Stimulated activated CD8-positive, alpha-beta memory T cell treated with anti-CD3 and anti-CD28 coated beads, Interleukin-4, amount 100 ng/mL, for 1 hour (primary cell): Measurements from ENCODE around the gene PKP3.
"Not testable (repeated sequence)": the region's sequence is repeated elsewhere in the genome, so short reads cannot be mapped to it uniquely, and the experiment has no call there.

Experiments used
- DNase-seq, 2 donors: peaks; one replicate each; pipeline ENCODE4 v3.0.0-alpha.2; 2020; ENCODE audit warnings: low read depth in 2 of 2, low spot score in 1 of 2

The PKP3 gene

DNA sequence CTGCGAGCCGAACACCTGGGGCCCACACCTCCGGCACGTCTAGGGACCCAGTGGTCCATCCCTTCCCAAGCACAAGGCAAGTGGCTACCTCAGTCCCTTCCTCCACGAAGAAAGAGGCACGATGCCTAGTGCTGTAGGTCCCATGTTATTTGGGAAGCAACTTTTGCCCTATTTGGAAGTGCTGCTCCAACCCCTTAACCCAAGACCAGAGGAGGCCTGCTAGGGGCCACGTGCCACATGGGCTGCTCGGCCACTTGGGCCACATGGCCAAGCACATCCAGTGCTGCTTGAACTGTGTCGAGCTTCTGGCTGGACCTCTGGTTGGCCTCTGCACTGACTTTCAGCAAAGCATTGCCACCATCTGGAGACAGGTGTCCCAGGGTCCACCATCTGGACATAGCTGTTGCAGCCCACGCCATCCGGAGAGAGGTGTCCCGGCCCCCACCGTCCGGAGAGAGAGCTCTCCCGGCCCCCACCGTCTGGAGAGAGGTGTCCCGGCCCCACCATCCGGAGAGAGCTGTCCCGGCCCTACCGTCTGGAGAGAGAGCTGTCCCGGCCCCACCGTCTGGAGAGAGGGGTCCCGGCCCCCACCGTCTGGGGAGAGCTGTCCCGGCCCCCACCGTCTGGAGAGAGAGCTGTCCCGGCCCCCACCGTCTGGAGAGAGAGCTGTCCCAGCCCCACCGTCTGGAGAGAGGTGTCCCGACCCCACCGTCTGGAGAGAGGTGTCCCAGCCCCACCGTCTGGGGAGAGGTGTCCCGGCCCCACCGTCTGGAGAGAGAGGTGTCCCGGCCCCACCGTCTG is 31.2 kb upstream of the PKP3 start:
- no peak for DNase-seq

DNA sequence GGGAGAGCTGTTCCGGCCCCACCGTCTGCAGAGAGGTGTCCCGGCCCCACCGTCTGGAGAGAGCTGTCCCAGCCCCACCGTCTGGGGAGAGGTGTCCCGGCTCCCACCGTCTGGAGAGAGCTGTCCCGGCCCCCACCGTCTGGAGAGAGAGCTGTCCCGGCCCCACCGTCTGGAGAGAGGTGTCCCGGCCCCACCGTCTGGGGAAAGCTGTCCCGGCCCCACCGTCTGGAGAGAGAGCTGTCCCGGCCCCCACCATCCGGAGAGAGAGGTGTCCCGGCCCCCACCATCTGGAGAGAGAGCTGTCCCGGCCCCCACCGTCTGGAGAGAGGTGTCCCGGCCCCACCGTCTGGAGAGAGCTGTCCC is 30.6 kb upstream of the PKP3 start:
- not testable (repeated sequence) for DNase-seq

DNA sequence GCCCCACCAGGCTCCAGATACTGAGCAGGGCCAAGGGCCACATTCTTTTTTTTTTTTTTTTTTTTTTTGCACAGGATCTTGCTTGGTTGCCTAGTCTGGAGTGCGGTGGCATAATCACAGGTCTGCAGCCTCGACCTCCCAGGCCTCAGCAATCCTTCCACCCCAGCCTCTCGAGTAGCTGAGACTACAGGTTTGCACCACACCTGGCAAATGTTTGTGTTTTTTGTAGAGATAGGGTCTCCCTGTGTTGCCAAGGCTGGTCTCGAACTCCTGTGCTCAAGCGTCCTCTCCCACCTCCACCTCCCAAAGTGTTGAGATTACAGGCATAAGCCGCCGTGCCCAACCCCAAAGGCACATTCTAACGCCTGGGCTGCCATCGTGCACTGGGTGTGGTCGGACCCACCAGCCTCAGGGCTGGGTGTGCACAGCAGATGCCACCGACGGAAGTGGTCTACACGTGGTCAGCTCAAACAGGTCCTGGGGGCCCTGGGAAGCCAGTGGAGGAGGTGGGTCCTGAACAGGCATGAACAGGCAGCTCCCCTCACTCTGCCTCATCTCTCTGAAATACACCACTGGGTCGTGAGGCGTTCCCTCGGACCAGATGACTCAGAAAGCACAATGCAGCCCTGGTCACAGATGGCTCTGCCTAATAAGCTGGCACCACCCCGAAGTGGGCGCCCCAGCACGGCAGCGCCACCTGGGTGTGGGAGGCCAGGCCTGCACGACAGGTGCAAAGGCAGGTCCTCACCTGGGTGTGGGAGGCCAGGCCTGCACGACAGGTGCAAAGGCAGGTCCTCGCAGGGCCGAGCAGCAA is 29.9 kb upstream of the PKP3 start:
- peak in 1 of 2 donors; percentile 48 for DNase-seq

DNA sequence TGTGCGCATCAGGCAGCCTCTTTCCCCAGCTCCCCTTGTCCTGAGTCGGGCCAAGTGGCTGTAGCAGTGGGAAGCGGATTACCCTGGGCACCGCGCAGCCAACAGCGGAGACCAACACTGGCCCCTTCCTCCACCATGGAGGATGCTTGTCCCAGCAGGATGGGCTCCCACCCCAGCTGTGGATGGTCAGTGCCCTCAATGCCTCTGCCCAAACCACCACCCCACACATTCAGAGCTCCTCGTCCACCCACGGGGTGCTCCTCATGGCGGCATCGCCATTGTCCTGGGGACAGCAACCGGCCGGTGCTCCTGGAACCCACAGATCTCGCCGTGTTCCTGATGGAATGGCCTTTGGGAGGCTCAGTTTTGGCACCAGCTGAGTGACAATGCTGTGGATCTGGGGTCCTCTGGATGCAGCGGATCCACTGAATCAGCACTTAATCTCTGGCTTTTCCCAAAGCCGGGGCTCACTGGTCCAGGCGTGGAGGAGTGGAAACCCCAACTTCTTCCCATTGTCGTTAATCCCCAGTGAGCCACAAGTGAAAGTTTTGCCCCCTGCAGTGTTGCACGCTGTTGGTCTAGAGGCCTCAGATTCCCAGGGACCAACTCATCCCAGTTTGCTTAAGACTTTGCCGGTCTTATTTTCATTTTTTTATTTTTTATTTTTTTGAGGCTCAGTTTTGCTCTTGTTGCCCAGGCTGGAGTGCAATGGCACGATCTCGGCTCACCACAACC is 28.9 kb upstream of the PKP3 start:
- DNase-seq: no peak

DNA sequence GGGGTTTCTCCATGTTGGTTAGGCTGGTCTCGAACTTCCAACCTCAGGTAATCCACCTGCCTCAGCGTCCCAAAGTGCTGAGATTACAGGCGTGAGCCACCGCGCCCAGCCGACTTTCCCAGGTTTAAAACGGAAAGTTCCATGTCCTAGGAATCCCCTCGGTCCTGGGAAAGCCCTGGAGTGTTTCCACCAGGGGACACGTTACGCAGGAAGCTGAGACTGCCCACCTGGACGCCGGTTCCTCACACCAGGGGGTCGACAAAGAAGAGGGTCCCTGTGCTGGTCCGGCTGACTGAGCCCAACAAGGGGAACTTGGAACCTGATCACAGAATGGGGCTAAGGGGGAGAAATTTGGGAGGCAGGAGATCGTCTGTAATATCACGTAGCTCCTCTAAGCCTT is 28.2 kb upstream of the PKP3 start:
- no peak for DNase-seq

DNA sequence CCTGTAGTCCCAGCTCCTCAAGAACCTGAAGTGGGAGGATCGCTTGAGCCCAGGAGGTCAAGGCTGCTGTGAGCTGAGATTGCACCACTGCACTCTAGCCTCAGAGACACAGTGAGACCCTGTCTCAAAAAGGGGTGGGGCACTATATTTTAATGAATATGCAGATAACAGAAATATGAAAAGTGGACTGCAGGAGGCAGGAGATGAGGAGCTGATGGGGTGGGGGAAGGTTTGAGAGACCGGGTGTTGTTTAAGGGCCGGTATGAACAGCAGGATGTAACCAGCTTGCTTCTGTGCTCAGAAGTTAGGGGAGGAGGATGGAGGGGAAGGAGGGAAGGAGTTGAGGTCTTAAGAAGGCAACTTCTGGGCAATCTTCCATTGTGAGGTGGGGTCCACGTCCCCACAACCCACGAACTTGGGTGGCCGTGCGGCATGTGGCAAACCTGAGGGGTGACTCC is 26.0 kb upstream of the PKP3 start:
- no peak for DNase-seq

DNA sequence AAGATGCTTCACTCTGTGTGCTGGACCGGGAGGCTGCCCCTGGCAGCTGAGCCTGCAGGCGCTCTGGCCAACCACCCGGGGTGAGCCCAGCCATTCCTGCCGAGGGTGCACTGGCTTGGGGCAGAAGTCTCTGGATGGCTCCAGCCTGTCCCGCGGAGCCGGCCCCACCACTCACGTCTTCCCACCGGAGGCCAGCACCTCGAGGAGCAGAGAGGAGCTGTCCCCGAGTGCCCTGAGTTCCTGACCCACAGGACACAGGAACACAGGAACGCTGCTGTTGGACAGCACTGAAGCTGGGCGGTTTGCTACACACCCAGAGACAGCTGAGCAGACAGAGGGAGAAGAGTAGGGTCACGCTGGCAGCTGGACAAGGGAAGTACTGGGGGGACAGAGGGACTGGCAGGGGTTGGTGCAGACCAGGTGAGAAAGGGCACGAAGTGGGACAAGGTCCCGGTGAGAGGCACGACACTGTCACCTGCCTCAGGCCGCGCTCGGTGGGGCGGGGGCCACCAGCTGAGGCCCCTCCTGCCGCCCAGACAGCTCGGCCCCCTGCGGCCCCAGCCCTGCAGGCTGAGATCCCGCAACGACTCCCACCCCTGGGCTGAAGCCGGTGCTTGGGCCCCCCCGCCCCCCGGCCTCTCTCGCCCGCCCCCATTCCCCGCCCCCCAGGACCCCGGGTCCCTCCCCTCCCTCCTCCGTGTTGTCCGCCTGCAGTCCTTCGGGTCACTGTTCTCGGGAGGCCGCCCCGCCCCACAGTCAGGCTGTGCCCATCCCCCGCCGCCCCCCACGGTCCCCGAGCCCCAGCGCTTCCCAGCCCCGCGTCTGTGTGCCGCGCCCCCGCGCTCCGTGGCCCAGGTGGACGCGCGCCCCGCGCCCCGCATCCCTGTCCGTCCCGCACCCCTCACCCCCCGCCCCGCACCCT is 25.3 kb upstream of the PKP3 start:
- no peak for DNase-seq

DNA sequence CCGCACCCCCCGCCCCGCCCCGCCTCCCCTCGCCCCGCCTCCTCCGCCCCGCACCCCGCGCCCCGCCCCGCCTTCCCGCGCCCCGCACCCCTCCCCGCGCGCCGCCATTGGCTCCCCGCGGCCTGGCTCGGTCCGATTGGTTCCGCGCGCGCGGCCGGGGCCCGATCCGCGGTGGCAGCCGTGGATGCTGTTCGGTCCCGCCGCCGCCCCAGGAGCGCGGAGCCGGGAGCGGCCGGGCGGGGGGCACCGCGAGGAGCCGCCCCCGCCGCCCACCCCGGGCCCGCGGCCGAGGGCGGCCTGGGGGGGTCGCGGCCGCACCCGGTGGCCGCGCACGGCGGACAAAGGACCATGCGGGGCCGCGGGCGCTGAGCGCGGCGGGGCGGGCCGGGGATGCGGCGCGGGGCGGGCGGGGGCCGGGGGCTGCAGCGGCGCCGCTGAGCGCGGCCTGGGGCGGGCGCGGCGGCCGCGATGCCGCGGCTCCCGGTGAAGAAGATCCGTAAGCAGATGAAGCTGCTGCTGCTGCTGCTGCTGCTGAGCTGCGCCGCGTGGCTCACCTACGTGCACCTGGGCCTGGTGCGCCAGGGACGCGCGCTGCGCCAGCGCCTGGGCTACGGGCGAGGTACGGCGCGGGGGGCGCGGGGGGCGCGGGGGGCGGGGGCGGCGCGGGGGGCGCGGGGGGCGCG is 24.5 kb upstream of the PKP3 start, which contains the start of gene B4GALNT4:
B4GALNT4 (plus strand) TSS at position 164 of the 683 bp plus-strand sequence; CDS start at position 469, 305 bp downstream.
- DNase-seq: no peak

DNA sequence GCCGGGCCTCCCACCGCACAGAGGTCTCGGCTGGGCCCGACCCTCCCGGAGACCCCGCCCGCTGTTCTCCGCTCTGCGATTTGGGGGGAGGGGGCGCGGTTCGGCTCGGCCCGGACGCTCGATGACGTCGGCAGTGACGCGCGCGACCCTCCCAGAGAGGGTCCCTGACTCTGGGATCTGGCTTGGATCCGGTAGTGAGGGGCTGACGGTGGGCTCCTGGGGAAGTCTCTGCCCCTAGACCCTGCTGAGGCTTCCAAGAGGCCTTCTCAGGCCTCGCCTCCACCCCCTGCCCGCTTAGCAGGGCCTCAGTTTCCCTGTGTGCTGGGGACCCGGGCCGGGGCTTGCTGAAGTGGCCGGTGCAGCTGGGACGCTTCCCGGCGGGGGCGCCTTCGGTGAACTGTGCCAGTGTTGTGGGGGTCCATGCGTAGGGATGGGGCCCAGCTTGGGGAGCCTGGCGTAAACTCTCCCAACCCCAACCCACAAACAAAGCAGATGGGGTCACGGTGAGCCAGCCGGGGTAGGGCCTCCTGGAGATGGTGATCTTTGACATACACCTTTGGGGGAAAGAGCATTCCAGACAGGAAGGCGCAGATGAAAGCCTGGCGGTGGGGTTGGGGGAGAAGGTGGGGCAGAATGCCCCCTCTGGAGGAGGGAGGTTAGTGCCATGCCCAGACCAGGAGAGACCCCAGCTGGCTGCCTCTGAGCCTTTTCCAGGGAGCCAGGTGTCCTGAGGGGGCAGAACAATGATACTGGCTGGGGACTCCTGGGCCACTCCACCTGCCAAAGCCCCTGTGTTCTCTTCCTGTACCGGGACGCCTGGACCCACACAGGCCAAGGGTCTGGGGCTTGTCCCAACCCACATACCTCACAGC is 23.7 kb upstream of the PKP3 start:
- DNase-seq: no peak

DNA sequence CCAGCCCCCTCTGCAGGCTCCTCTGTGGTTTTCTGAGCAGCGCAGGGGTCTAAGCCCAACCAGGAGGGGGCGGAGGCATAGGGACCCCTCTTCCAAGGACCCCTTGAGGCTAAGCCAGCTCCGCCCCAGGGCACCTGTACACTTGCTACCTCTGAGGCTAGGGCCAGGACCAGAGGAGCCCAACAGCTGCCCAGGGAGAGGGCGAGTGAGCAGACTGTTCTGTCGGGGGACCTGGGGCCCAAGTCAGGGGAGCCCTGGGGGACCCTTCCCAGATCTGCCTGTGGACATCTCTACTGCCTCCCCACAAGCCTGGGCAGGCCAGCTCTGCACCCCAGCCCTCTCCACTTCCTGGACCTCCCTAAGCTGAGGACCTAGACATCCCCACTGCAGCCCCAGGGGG is 23.0 kb upstream of the PKP3 start:
- no peak for DNase-seq

DNA sequence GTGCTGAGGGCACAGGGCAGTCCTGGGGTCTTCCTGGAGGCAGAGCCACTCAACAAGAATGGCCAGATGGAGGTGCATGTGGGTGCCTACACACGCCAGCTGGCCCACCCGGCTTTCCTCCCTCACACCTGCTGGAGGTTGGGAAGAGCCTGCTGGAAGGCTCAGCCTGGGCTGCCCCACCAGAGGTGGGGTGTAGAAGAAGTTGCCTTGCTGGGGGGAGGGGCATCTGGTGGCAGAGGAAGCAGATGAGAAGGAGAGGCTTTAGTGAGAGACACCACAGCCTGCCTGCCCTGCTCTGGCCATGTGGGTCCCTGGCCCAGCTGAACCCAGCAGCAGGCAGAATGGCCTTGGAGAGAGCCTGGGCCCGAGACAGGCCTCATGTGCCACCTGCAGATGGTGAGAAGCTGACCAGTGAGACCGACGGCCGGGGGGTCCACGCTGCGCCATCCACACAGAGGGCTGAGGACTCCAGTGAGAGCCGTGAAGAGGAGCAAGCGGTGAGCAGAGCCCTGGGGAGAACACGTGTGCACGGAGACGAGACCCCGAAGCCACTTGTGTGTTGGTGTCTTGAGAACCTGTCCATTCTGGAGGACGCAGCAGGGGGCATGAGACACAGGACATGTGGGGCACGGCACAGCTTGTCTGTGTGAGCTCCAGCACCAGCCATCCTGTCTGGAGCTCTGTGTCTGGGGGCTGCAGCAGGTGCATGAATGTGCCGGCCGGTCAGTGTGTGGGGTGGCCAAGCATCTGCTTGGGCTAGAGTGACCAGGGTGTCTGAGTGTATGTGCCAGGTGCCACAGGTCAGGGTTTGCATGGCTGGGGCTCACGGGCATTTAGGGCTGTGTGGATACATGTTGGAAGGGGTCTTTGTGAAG is 22.1 kb upstream of the PKP3 start:
- DNase-seq: no peak

DNA sequence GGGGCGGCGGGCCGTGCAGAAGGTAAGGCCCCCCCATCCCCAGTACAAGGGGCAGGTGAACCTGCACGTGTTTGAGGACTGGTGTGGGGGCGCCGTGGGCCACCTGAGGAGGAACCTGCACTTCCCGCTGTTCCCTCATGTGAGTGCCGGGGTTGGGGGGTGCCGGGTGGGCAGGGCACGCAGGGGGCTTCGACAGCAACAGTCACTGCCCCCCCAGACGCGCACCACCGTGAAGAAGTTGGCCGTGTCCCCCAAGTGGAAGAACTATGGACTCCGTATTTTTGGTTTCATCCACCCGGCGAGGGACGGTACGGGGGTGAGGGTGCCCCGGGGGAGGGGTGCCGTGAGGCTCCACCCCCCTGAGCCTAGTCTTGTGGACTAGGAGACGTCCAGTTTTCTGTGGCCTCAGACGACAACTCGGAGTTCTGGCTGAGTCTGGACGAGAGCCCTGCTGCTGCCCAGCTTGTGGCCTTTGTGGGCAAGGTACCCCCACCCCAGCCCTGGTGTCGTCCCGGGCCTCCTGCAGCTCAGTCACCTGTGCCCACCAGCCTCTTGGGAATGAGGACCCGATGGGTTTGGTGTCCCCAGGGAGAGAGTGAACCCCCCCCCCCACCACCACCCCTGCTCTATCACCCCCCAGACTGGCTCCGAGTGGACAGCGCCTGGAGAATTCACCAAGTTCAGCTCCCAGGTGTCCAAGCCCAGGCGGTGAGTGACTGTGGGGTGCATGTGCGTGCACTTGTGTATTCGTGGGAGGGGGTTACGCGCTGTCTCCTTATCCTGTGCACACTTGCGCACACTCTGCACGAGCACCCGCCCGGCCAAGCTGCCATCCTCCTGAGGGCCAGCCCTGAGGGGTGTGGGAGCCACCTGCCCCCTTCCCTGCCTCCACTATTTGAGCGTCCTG is 20.9 kb upstream of the PKP3 start:
- no peak for DNase-seq

DNA sequence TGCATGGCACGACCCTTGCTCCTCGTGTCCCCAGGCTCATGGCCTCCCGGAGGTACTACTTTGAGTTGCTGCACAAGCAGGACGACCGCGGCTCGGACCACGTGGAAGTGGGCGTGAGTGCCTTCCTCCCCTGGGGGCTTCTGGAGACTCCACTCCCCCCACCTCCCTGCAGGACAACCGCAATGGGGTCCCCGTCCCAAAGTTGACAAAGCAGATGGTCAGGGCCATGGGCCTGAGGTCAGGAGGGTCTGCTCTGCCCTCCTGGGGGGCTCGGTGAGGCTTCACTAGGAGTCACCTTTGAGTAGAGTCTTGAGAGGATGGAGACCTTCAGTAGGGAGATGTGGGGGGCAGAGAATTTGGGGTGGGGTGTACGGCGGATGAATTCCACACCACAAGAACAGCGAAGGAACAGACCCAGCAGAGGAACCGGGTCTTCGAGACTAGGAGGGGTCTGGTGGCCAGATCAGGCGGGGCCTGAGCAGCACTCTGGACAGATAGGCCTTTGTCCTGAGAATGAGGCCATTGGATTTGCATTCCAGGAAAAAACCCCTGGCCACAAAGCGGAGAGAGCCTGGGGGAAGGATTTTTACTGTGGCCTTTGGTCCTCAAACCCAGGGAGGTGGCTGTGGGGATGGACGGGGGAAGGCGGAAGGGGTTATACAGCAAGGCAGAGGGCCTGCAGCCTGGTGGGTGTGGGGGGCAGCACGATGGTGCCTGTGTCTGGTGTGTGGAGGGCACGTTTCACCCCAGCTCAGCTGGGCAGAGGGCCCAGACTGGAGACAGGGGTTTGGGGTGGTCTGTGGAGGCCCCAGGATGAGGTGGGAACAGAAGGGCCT is 20.1 kb upstream of the PKP3 start:
- no peak for DNase-seq

DNA sequence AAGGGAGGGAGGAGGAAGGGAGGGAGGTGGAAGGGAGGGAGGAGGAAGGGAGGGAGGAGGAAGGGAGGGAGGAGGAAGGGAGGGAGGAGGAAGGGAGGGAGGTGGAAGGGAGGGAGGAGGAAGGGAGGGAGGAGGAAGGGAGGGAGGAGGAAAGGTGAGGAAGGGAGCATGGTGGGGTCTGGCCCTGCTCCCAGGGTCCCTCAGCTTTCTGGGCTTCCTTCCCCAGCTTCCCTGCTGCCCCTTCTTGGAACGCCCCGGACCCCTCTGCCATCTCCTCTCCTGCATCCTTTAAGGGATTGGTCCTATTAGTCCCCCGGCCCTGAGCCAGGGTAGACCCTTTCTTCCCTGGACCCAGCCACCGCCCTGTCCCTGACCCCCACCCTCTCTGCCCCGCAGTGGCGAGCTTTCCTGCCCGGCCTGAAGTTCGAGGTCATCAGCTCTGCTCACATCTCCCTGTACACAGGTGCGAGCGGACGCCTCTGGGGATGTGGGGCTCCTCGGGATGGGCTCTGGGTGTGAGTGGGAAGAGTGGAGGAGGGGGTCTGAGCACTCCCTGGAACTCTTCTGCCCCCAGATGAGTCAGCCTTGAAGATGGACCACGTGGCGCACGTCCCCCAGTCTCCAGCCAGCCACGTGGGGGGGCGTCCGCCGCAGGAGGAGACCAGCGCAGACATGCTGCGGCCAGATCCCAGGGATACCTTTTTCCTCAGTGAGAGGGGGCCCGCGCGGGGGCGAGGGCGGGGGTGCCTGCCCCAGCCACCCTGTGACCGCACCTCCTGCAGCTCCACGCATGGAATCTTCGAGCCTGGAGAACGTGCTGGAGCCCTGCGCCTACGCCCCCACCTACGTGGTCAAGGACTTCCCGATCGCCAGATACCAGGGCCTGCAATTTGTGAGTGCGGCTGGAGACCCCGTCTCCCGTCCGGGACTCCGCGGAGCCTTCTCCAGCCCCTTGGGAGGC is 18.7 kb upstream of the PKP3 start:
- DNase-seq: no peak
